GM21529 (cell line): ENCODE measurements around the gene HSPA4L.

Source experiments
- ATAC-seq: cut with Tn5 transposase; IDR thresholded peaks from one replicate; pipeline ENCODE4 v1.9.1; 2021; ENCODE audit not compliant: unreplicated experiment

HSPA4L gene

DNA sequence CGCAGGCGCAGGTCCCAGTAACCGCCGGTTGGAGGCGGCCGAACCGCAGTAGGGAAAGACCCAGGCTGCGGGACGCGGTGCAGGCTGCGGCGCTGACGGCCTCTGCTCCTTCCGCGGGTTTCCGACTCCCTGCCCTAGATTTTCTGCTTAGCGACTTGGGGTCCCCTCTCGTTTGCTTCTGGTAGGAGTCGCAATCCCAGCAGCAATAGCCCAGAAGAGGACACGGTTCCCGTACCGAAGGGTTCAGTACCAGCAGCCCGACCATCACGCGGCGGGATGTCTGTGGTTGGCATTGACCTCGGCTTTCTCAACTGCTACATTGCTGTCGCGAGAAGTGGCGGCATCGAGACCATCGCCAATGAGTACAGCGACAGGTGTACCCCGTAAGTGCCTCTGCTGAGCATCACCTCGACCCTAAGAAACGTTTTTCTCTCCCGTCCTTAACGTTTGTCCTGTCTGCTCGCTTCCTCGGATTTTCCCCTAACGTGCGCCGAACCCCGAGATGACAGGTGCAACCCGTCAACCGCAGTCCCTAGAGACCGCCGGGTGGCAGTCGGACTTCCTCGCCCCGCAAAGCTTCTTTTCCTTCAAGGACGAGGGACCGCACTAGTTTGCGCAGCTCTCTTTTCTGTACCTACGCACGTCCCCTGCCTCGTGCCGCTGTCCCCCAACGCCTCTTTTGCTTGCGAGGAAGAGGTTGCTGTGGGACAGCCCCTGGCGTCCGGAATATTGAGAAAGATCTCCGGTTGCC is at the start of gene HSPA4L:
Gene HSPA4L (plus strand): TSS at position 48 of the 751 bp plus-strand sequence. CDS start 229 bp downstream, at position 277.
- peak; percentile 48 for ATAC-seq

DNA sequence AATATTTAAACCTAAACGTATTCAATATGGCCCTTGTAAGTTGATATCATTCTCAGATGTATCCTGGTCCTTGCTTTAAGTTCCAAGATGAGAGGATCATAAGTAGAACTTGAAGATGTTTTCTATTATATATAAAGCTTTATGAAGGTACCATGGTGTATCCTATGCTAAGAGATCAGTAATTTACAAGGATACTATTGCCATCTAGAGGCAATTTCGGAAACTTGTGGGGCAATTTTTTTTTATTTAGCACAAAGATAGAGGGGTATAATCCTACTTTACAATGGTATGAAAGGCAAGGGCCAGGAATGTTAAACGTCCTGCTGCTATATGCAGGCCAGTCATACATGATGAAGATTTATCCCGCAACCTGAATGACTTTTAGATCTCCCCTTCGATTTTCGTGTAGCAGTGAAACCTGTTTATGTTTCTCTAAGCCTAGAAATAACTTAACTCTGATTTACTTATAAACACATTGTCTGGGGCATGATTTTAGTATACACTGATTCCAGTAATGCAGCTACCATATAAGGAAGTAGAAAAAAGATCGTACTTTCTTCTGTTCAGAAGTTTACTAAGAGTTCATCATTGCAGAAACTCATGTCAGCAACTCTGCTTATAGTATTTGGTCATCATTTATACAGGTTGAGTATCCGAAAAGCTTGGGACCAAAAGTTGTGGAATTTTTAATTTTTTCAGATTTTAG is 49.3 kb upstream of the HSPA4L start:
- peak; percentile 86 for ATAC-seq

DNA sequence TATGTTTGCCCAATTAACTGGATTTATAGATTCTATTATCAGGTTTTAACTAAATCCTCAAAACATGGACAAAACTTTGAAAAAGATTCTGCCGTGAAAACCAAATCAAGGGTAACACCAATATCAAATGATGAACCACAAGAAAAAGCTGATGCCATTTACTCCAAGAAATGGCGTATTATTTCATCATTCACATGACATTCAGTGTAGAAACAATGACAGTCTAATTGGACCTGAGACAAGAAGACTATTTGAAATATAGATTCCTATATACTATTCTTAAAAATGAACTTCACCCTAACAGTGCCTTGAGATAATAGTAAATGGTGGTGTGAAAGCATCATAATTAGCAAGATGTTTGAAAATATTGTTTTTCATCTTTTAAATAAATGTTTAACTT is 47.1 kb upstream of the HSPA4L start:
- no peak for ATAC-seq

DNA sequence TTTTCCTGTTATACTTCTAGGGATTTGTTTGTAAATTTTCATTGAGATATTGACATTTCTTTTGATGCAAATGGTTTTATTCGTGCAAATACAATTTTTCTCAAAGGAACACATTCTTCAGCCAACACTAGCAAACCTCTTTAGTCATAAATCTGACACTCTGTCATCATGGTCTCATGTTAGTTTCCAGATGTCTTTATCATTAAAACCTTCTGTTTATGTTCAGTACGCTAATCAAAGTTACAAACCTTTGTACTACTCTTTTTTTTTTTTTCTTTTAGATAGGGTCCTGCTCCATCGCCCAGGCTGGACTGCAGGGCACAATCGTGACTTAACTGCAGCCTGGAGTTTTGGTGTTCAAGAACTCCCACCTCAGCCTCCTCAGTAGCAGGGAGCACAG is 44.8 kb upstream of the HSPA4L start:
- no peak for ATAC-seq

- no peak for ATAC-seq
Measured at GRCh38 chr4:127741247-127741646, 40.9 kb upstream of the HSPA4L start.

DNA sequence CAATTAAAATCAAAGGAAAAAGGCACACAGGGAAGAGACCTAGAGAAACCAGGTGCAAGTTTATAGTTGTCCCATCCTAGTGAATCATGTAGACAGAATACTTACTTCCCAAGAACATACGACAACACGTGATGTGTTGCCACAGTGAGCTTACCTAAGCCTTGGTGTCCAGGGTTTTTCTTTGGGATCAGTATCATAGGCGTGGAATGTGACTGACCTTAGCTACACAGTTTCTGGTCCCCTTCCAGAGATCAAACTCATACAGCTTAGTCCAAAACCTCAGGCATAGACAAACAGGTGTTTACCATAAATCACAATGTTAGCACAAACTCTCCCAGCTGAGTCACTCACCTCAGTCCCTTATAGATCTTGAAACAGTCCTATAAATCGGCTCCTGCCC is 34.2 kb upstream of the HSPA4L start:
- ATAC-seq, result no peak

DNA sequence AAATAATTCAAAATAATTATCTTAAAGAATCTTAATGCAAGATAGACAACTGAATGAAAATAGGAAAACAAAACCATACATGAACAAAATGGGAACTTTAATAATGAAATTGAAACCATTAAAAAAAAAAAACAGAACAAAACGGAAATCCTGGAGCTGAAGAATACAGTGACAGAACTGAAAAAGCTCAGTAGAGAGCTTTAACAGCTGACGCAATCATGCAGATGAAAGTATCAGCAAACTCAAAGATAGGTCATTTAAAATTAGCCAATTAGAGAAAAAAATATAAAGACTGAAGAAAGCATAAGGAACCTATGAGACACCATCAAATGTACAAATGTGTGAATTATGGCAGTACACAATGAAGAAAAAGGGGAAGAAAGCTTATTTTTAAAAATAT is 33.2 kb upstream of the HSPA4L start:
- no peak for ATAC-seq

DNA sequence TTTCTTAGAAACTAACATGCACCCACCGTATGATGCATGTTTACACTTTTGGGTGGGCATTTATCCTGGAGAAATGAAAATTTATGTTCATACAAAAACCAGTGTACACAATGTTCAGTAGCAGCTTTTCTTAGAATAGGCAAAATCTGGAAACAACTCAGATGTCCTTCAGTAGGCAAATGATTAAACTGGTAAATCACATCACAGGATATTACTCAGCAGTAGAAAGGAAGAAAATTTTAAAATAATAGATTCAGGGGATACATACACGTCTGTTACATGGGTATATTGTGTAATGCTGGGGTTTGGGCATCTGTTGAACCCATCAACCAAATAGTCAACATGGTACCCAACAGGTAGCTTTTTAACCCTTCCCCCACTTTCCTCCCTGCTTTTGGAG is 25.2 kb upstream of the HSPA4L start:
- no peak for ATAC-seq

- peak; percentile 66 for ATAC-seq
Measured at GRCh38 chr4:127759228-127759820, 22.8 kb upstream of the HSPA4L start.

- no peak for ATAC-seq
Measured at GRCh38 chr4:127759893-127760292, 22.2 kb upstream of the HSPA4L start.

- ATAC-seq, result no peak
Measured at GRCh38 chr4:127771535-127772275, 10.4 kb upstream of the HSPA4L start.

DNA sequence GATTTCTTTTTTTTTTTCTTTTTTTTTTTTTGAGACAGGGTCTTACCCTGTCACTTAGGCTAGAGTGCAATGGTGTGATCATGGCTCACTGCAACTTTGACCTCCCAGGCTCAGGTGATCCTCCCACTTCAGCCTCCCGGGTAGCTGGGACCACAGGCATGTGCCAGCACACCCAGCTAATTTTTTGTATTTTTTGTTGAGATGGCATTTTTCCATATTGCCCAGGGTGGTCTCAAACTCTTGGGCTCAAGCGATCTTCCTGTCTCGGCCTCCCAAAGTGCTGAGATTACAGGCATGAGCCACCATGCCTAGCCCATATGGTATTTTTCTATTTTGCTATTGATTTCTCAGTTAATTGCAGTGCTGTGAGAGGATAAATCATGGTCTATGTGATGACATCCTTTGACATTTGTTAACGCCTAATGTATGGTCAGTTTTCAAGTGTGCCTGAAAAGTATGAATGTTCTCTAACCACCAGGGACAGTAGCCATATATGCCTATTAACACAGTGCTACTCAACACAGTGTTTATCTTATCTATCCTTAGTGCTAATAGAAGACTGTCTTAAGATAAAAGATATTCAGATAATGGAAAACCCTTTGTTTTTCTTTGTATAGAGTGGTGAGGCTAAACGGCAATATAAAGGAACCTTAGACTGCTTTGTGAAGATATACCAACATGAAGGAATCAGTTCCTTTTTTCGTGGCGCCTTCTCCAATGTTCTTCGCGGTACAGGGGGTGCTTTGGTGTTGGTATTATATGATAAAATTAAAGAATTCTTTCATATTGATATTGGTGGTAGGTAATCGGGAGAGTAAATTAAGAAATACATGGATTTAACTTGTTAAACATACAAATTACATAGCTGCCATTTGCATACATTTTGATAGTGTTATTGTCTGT is 9.1 kb upstream of the HSPA4L start:
- no peak for ATAC-seq

DNA sequence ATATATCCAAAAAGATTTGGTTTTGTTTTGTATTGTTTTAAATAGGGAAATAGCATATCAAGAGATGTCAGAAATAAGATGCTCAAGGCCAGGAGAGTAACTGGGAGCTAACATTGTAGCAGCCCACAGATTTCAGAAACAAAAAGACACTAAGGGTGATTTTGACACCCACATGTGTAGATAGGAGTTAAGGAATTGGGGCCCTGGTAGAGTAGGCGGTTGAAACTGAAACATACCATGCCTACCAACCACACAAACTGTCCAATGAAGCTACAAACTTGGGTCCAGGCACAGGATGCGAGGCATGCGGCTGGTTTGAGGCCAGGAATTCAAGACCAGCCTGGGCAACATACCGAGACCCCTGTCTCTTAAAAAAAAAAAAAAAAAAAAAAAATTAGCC is 6.3 kb upstream of the HSPA4L start:
- ATAC-seq, result peak; percentile 46

DNA sequence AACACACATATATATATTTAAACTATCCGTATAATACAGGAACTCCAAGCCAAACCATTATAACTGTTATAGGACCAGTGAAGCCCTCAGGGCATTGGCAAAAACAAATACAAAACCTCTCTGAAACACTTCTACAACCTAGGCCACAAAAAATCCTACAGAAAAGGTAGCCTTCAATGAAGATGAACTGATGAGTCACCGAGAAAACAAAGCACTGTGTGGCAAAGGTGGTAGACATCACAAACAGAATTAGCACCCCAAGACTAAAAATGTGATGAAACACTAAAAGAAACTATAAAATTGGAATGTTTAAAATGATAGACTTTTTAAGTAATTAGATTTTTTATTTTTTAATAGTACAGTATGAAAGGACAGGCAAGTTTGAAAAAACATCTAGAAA is 5.5 kb upstream of the HSPA4L start:
- ATAC-seq, result no peak

GRCh38 chr4:127777487-127777886 is 4.6 kb upstream of the HSPA4L start:
- no peak for ATAC-seq

GRCh38 chr4:127778102-127778501 is 4.0 kb upstream of the HSPA4L start:
- ATAC-seq, result no peak

DNA sequence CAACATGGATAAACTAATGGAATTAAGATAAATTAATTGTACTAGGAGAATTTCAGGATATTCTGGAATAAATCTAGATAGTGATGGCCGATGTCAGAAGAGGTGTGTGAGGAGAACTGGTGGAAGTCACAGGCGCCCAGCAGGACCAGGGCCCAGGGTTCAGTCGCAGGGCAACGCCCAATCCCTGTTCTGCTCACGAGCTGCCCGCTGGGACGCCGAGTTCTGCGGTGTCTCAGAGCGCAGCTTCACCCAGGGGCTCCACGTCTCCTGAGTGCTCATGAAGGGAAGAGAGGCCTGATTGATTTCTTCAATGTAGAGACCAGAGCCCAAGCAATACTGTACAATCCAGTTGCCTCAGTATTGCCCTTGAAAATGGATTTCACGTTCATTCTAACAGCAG is 1.5 kb upstream of the HSPA4L start:
- ATAC-seq, result no peak

GRCh38 chr4:127781300-127782024 is 660 bp upstream of the HSPA4L start:
- ATAC-seq, result peak; percentile 30

DNA sequence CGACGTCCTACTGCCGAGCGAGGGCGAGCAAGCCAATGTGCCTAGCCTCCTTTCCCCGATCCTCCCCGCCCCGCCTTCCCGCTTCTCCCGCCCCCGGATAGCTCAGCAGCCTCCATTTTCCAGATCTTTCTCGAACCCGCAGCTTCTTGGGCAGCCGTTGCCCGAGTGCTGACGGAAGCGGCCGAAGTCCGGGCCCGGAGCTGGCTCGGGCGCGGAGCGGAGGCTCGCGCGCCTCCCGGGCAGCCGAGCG is 172 bp upstream of the HSPA4L start:
- peak; percentile 81 for ATAC-seq
